Coronary artery (tissue), 2 donors: ENCODE results near the gene SPAAR.
A peak's percentile ranks its signal among the peaks of the same experiment; 100 is the strongest.

Source experiments
- DNase-seq: peaks from one replicate; pipeline ENCODE4 v3.0.0-alpha.2; 2017; ENCODE audit warnings: low spot score
- H3K27ac ChIP-seq, 2 donors: fragments of 200-600 bp; sonication (generic); one replicate each; pipeline ENCODE4 v1.5.1; 2016 to 2019
- H3K4me3 ChIP-seq: fragments of 200-600 bp; sonication (generic); 2 replicates; pipeline ENCODE4 v1.5.1; 2016; ENCODE audit warnings: mild to moderate bottlenecking, moderate library complexity
- TF ChIP-seq, protein P1 (sequence below): fragments of 200-600 bp; sonication (generic); IDR thresholded peaks from one replicate; pipeline ENCODE4 v1.5.1; 2019; ENCODE audit warnings: antibody characterized with exemption

SPAAR gene

DNA sequence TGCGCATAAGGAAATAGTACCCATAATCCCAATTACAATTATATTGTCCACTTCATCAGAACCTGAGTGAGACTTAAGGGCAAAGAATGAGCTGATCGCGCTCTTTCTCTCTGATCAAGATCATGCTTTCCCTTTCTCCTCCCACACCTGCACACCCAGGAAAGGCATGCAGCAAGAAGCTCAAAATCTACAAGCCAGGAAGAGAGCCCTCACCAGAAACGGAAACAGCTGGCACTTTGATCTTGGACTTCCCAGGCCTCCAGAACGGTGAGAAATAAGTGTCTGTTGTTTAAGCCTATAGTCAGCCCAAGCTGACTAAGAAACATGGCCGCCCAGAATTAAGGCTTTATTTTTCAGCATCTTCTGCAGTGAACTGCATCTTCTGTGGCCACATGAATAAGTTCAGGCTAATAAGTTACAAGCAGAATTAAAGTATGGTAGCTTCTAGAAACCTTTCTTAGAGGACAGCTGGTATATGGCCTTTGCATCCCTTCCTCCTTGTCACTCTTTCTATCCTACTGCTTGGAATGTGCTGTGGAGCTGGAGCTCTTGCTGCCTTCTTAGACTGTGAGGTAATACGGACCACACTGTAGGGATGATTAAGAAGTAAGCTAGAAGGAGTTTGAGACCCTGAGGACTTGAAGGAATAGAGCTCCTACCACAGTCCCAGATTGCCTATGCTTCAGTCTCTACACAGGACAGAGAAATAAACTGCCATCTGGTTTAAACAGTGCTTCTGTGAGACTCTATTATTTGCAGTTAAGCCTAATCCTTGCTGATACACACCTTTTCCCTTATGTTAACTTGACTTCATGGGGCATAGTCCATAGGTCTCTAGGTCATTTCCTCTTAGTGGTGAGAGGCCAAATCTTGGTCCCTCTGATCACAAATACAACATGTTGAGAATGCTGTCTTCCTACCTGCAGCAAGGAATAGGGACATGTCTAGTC is 31.4 kb downstream of the SPAAR start:
- H3K27ac ChIP-seq = peak overlapping the region in 1 of 2 donors; percentile 5
- no peak for DNase-seq
- no peak overlapping the region for H3K4me3 ChIP-seq
- TF ChIP-seq, protein P1, sequence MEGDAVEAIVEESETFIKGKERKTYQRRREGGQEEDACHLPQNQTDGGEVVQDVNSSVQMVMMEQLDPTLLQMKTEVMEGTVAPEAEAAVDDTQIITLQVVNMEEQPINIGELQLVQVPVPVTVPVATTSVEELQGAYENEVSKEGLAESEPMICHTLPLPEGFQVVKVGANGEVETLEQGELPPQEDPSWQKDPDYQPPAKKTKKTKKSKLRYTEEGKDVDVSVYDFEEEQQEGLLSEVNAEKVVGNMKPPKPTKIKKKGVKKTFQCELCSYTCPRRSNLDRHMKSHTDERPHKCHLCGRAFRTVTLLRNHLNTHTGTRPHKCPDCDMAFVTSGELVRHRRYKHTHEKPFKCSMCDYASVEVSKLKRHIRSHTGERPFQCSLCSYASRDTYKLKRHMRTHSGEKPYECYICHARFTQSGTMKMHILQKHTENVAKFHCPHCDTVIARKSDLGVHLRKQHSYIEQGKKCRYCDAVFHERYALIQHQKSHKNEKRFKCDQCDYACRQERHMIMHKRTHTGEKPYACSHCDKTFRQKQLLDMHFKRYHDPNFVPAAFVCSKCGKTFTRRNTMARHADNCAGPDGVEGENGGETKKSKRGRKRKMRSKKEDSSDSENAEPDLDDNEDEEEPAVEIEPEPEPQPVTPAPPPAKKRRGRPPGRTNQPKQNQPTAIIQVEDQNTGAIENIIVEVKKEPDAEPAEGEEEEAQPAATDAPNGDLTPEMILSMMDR = no peak

DNA sequence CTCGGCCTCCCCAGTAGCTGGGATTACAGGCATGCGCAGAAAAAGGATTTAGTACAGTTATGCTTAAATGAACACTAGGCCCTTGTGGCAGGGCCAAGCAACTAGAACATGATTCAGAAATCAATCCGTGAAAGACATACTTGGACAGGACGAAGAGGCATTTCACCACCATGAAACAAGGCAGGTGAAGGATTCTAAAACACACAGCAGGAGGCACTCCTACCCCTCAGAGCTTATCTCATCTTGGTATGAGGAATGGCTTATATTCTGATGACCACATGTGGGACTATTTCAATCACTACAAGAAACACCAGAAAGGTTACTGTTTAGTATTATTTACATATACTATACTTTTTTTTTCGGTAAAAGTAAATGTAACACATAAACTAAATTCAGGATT is 33.0 kb downstream of the SPAAR start:
- TF ChIP-seq, protein P1 = no peak
- DNase-seq = no peak
- no peak overlapping the region for H3K27ac ChIP-seq
- no peak overlapping the region for H3K4me3 ChIP-seq

DNA sequence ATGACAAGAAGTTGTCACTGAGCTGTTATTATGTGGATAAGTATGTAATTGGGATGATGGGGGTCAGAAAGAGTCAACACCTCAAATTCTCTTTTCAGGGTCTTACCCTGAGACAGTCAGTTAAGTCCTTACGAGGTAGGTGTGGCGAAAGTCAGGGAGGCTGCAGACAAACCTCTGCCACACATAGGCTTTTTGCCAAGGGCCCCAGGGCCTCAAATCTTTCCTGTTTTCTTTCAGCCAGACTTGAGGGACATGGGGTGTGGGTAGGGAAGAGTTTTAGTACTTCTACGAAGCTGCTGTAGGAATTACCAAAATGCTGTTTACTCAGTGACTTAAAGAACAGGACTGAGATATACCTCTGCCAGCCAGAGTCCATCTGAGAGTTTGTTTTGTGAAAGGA is 34.9 kb downstream of the SPAAR start:
- TF ChIP-seq, protein P1 = no peak
- Histone ChIP-seq H3K27ac (peak overlapping the region in 1 of 2 donors; percentile 15), H3K4me3 (no peak overlapping the region)
- DNase-seq = no peak

DNA sequence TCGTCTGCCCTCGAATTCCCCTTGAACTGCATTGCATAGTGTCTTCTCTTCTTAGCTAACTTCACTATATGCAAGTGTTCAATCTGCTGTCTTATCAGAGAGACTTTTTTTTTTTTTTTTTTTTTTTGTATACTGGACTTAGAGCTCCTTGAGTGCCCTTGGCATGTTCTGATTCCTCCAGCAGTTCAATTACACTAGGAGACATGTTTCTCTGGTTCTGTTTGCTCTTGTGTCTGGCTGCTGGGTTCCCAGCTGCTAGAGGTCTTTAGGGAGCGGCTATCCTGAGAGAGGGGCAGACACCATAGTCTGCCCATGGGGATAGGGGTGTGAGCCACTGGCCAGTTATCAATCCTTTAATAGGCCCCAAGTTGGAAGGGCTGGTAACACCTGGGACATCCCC is 35.6 kb downstream of the SPAAR start:
- TF ChIP-seq, protein P1 = no peak
- DNase-seq = no peak
- Histone ChIP-seq H3K4me3 (no peak overlapping the region), H3K27ac (peak overlapping the region in 1 of 2 donors; percentile 27)

DNA sequence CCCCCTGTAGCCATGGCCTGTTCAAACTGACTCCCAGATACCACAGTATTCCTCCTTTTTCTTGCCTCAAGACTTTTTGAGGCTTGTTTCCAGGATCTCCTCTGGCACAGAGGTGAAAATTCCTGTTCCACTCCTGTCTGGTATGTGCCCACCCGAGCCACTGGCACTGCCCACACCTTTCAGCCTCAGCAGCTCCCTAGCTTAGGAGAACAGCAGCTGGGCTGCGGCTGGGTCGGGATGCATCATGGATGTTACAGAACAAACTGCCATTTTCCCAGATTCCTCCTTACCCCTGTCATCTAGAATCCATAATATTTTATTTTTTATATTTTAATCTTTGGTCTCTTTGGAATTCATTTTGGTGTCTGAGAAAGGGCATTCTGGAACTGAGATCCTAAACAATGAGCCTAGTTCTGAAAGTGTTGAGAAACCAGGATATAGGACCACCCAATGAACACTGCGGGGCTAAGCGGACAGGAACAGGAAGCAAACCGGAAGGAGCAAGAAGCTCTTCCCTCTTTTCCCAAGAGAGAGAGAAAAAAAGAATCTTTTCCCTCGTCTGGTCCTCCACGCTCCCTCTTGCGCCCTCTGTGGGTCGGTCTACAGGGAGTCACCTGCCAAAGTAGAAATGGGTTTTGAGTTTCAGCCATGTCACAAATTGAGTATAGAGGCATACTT is 36.2 kb downstream of the SPAAR start:
- no peak overlapping the region for H3K4me3 ChIP-seq
- TF ChIP-seq, protein P1 = peak; percentile 81

DNA sequence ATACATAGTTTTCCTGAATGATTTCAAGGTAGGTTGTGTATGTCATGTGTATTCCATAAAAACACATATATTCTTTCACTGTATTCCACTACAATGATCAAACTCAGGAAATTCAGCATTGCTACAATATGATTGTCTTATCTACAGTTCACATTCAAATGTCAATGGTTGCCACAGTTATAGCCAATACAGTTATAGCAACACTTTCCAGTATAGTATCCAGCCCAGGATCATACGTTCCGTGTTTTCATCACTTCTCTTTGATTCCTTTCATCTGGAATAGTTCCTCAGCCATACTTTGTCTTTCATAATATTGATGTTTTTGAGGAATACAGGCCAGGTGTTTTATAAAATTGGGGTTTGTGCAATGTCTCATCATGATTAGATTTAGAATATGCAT is 39.2 kb downstream of the SPAAR start:
- H3K27ac ChIP-seq = no peak overlapping the region
- no peak overlapping the region for H3K4me3 ChIP-seq
- no peak for DNase-seq
- TF ChIP-seq, protein P1 = no peak

More for the DNA sequence above, 36.2 kb downstream of the SPAAR start:
- peak overlapping the region in 1 of 2 donors; percentile 27 for H3K27ac ChIP-seq
- DNase-seq = peak; percentile 83
